ACC112 (cell line): ENCODE data around the gene CNTN1.

Experiments
- H2AFZ ChIP-seq: fragments of 200-600 bp; sonication (generic); one replicate; pipeline ENCODE4 v1.6.0; 2017; ENCODE audit warnings: antibody characterized with exemption, low read length; ENCODE audit not compliant: unreplicated experiment
- H3K27ac ChIP-seq: fragments of 200-600 bp; sonication (generic); 2 replicates; pipeline ENCODE4 v1.5.1; 2014; ENCODE audit warnings: low read depth, mild to moderate bottlenecking, antibody characterized with exemption, low read length, moderate library complexity
- H3K27me3 ChIP-seq: fragments of 200-600 bp; sonication (generic); 2 replicates; pipeline ENCODE4 v1.6.1; 2014; ENCODE audit warnings: mild to moderate bottlenecking, antibody characterized with exemption, low read length, moderate library complexity, mixed read lengths; ENCODE audit not compliant: insufficient read depth
- H3K36me3 ChIP-seq: fragments of 200-600 bp; sonication (generic); 2 replicates; pipeline ENCODE4 v1.6.1; 2016; ENCODE audit warnings: mild to moderate bottlenecking, antibody characterized with exemption, low read length, moderate library complexity, mixed read lengths; ENCODE audit not compliant: insufficient read depth
- H3K4me1 ChIP-seq: fragments of 200-600 bp; sonication (generic); one replicate; pipeline ENCODE4 v1.6.1; 2016; ENCODE audit warnings: low read length, mixed read lengths; ENCODE audit not compliant: insufficient read depth, unreplicated experiment, control insufficient read depth
- H3K4me3 ChIP-seq: fragments of 200-600 bp; sonication (generic); 2 replicates; pipeline ENCODE4 v1.5.1; 2014; ENCODE audit warnings: mild to moderate bottlenecking, low read depth, low read length
- H3K79me2 ChIP-seq: fragments of 200-600 bp; sonication (generic); one replicate; pipeline ENCODE4 v1.6.0; 2016; ENCODE audit warnings: low read length; ENCODE audit not compliant: control insufficient read depth, unreplicated experiment, insufficient read depth

CNTN1 gene

DNA sequence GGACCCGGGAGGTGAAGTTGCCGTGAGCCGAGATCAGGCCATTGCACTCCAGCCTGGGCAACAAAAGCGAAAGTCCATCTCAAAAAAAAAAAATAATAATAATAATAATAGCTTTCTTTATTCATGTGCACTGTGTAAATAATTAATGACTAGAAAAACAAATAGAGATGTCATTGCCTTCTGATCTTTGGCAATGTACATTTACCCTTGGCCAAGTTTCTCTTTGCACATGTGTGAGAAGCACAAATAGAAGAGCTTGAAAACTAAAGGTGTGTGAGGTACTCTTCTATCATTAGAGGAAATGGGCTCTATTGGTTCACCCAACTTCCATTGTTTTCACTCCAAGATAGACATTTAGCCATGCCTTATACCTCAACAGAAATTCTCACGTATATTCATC lies 325.8 kb downstream of the CNTN1 start:
- Histone ChIP-seq H2AFZ (no peak overlapping the region), H3K4me3 (no peak overlapping the region), H3K27ac (no peak overlapping the region), H3K27me3 (no peaks in the 10 kb centered on the region), H3K79me2 (no peaks in the 10 kb centered on the region), H3K4me1 (no peaks in the 10 kb centered on the region), H3K36me3 (no peaks in the 10 kb centered on the region)

DNA sequence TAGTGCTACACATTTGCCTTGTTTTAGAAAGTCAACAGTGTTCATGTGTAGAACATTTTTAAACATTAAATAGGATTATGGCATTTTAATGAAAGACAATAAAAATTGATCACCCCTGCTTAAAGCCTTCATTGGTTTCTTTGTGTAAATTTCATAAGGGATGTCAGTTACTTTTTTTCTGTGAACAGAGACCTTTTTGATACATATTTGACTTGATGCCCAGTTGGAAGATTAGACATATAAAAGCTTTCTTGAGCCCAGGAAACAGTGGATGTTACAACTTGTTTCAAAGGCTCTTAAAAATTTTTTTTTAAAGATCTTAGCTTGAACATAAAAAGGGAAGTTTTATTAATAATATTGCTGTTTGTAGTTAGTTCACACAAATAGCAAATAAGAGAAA lies 327.2 kb downstream of the CNTN1 start:
- no peak overlapping the region for H2AFZ ChIP-seq
- H3K79me2 ChIP-seq = no peaks in the 10 kb centered on the region
- no peaks in the 10 kb centered on the region for H3K4me1 ChIP-seq
- H3K4me3 ChIP-seq = no peak overlapping the region
- no peaks in the 10 kb centered on the region for H3K27me3 ChIP-seq
- H3K27ac ChIP-seq = no peak overlapping the region
- H3K36me3 ChIP-seq = no peaks in the 10 kb centered on the region

DNA sequence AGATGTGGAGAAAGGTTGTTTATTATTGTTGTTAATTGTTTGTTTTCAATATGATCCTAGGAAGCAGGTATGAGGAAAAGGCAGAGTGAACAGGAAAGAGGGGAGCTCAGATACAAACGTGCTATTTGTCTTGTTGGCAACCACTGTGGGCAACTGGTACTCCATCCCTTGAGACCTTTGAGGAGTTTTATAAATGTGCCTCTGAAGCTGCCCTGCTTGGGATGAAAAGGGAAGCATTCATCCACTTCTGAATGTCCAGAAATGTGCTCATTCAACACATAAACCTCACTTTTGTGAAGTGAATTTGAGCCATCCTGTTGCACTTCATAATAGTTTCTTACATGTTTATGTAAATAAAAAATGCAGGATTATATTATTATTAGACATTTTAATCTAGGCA lies 331.6 kb downstream of the CNTN1 start:
- H3K27me3 ChIP-seq = no peaks in the 10 kb centered on the region
- H3K4me1 ChIP-seq = no peaks in the 10 kb centered on the region
- H3K27ac ChIP-seq = no peak overlapping the region
- no peak overlapping the region for H2AFZ ChIP-seq
- no peaks in the 10 kb centered on the region for H3K36me3 ChIP-seq
- no peaks in the 10 kb centered on the region for H3K79me2 ChIP-seq
- no peak overlapping the region for H3K4me3 ChIP-seq

DNA sequence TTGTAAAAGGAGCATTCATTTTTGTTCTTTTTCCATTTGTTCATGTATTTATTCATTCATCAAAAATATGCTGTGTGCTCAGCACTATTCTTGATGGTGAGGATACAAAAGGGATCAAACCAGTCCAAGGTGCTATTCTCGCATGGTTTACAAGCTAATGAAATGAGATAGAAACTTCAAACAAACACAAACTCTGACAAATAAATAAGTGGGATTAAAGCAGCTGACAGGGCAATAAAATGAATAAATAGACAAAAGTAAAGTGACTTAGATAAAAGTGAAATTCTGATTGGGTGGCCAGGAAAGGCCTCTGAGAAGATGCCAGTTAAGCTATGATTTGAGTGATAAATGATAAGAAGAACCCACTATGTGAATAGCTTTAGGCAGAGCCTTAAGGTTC lies 333.9 kb downstream of the CNTN1 start:
- Histone ChIP-seq H3K4me1 (no peaks in the 10 kb centered on the region), H3K79me2 (no peaks in the 10 kb centered on the region), H3K4me3 (no peak overlapping the region), H3K27ac (no peak overlapping the region), H3K27me3 (no peaks in the 10 kb centered on the region), H3K36me3 (no peaks in the 10 kb centered on the region), H2AFZ (no peak overlapping the region)

DNA sequence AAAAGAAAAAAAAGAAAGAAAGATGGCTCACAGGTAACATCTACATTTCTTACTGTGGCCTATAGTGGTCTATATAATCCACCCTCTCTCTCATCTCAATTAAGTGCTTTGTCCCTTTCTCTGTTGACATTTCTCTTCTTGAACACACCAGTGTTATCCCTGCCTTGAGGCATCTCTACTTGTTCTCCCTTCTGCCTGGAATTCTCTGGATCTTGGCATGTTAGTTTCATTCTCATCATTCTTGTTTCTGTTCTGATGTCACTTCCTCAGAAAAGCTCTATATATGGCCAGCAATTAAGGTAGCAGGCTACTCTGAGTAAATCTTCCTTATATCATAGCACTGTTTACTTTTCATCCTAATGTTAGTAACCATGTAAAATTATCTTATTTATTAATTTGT lies 340.1 kb downstream of the CNTN1 start:
- H3K27me3 ChIP-seq = no peaks in the 10 kb centered on the region
- no peak overlapping the region for H3K27ac ChIP-seq
- H3K4me3 ChIP-seq = no peak overlapping the region
- no peak overlapping the region for H2AFZ ChIP-seq
- no peaks in the 10 kb centered on the region for H3K4me1 ChIP-seq
- no peaks in the 10 kb centered on the region for H3K79me2 ChIP-seq
- H3K36me3 ChIP-seq = no peaks in the 10 kb centered on the region

DNA sequence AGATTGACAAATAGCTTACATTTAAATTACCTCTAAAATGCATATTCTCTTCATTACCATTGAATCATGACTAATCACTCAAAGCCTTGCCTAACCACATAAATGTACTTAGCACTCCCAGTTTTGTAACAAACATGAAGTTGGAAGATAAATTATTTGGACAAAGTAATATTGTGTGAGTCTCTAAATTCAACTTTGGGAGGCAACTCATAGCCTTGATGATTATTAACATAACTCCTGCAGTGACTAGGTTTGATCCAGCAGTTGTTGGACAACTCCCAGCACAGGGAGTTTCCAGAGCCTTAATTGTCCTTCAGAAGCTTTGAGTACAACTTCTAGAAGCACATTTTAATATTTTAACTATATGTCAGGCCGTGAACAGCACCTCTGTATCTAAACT lies 342.4 kb downstream of the CNTN1 start:
- no peak overlapping the region for H3K4me3 ChIP-seq
- H3K27me3 ChIP-seq = no peaks in the 10 kb centered on the region
- H2AFZ ChIP-seq = no peak overlapping the region
- H3K79me2 ChIP-seq = no peaks in the 10 kb centered on the region
- no peaks in the 10 kb centered on the region for H3K4me1 ChIP-seq
- H3K36me3 ChIP-seq = no peaks in the 10 kb centered on the region
- H3K27ac ChIP-seq = no peak overlapping the region

DNA sequence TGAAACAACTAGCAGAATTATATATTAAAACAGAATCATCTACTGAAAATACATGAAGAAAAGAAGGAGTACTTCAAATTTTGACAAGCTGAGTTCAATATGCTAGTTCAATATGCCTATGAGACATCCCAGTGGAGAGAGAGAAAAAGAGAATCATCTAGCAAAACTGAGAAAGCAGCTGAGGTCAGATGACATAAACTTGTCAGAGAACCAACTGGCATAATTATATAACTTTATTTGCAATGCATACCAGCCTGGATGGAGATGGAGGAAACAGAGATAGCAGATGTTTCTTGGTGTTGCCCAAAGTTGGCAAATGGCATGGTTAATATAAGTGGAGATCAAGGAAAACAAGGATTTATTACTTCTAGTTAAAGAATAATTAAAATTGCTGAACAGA lies 347.2 kb downstream of the CNTN1 start:
- H3K4me1 ChIP-seq = no peaks in the 10 kb centered on the region
- no peak overlapping the region for H2AFZ ChIP-seq
- H3K36me3 ChIP-seq = no peaks in the 10 kb centered on the region
- no peak overlapping the region for H3K4me3 ChIP-seq
- no peak overlapping the region for H3K27ac ChIP-seq
- H3K27me3 ChIP-seq = no peaks in the 10 kb centered on the region
- no peaks in the 10 kb centered on the region for H3K79me2 ChIP-seq

DNA sequence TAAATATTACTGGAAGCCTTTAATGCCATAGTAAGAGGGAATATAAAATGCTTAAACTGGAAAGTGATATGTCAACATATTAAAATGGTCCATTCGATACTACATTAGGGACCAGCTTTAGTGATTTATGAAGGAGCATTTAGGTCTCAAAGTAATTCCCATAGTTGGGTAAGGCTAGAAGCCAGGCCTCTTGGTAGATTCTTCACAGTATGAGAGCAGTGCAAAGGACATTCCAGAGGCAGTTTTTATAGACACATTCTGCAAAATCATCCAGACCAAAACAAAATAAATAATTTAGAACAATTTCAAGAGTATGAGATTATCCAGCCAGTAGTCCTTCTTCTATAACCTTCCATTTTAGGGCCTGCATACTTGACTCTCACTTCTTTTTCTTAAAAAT lies 353.3 kb downstream of the CNTN1 start:
- H3K4me3 ChIP-seq = no peak overlapping the region
- H3K79me2 ChIP-seq = no peaks in the 10 kb centered on the region
- H3K27ac ChIP-seq = no peak overlapping the region
- H3K27me3 ChIP-seq = no peaks in the 10 kb centered on the region
- H3K36me3 ChIP-seq = no peaks in the 10 kb centered on the region
- no peak overlapping the region for H2AFZ ChIP-seq
- no peaks in the 10 kb centered on the region for H3K4me1 ChIP-seq

DNA sequence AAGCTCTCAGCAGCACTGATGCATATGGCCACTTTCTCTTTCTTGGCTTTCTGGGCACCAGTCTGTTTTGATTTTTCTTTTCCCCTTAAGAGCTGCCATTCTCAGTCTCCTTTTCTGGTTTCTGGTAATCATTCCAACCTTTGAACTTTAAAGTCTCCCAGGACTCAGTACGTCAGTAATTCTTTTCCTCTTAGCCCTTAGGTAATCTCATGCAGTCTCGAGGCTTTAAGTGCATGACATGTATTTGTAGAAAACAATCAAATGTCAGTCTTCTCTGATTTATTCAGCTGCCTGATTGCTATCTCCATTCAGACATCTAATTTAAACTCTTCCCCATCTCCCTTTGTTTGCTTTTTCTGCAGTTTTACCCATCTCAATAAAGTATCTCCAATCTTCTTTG lies 356.8 kb downstream of the CNTN1 start:
- Histone ChIP-seq H3K27me3 (no peaks in the 10 kb centered on the region), H2AFZ (no peak overlapping the region), H3K4me1 (no peaks in the 10 kb centered on the region), H3K79me2 (no peaks in the 10 kb centered on the region), H3K27ac (no peak overlapping the region), H3K4me3 (no peak overlapping the region), H3K36me3 (no peaks in the 10 kb centered on the region)

DNA sequence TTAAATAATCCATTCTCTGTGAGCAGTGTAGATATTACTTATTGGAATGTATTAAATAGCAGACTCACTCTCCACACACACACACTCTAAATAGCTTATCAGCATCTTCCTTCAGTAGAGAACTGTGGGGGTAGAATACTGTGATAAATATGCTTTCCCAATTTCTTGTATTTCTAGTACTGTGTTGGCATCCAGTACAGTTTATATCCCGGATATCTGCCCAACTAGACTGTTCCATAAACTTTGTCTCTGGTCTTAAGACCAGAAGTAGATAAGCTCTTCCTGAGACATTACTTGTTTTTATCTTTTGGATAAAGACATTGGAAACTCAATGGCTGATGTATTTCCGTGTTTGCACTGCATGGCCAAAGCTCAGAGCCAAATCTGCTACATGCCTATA lies 359.7 kb downstream of the CNTN1 start:
- H2AFZ ChIP-seq = no peak overlapping the region
- H3K27ac ChIP-seq = no peak overlapping the region
- no peaks in the 10 kb centered on the region for H3K36me3 ChIP-seq

DNA sequence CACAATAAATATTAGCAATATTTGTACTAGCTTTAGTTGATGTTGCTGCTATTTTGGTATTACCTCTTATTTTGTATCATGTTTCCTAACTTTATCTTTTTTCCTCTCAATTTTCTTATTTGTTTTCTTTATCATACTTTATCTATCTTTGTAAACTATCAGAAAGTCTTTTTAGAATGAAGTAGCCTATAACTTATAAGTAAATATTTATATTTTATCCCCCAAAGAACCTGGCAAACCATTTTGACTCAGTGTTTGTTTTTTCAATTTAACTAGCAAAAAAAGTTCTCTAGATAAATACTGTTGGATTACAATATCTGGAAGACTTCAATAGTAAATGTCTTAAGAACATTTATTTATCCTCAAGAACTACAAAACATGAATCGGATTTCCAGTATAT lies 360.2 kb downstream of the CNTN1 start:
- H3K27me3 ChIP-seq = no peaks in the 10 kb centered on the region
- no peak overlapping the region for H2AFZ ChIP-seq
- H3K36me3 ChIP-seq = no peaks in the 10 kb centered on the region
- no peak overlapping the region for H3K4me3 ChIP-seq
- H3K79me2 ChIP-seq = no peaks in the 10 kb centered on the region
- no peaks in the 10 kb centered on the region for H3K4me1 ChIP-seq
- H3K27ac ChIP-seq = no peak overlapping the region

More for the DNA sequence above, 359.7 kb downstream of the CNTN1 start:
- no peaks in the 10 kb centered on the region for H3K4me1 ChIP-seq
- H3K79me2 ChIP-seq = no peaks in the 10 kb centered on the region
- H3K27me3 ChIP-seq = no peaks in the 10 kb centered on the region
- H3K4me3 ChIP-seq = no peak overlapping the region

DNA sequence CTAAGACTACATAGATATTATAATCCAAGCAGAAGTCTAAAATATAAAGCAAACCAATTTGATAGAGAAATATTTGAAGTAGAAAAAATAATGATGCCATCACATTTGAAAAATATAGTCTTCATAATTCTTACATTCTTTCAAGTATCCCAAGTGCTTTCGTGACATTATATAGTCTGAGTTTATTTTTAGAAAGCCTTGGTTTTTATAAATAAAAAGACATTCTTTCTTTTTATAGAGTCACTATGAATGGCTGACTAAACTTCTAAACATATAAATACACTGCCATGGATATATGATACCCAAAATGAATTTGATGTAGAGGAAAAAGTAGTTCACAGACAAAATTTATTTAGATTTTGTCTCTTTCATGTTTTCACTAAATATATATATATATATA lies 360.8 kb downstream of the CNTN1 start:
- H3K79me2 ChIP-seq = no peaks in the 10 kb centered on the region
- H3K36me3 ChIP-seq = no peaks in the 10 kb centered on the region
- H3K27me3 ChIP-seq = no peaks in the 10 kb centered on the region
- no peak overlapping the region for H2AFZ ChIP-seq
- no peak overlapping the region for H3K4me3 ChIP-seq
- H3K27ac ChIP-seq = no peak overlapping the region
- H3K4me1 ChIP-seq = no peaks in the 10 kb centered on the region
